IMR-90 (cell line): Measurements from ENCODE around the gene COL23A1. TPM values are rescaled to one million over a fixed set of nuclear protein-coding genes. Genes with fewer than 3 reads are reported as not detected.

Source experiments
- ATAC-seq: fragments of 200-7000 bp; cut with Tn5 transposase; 2 replicates; pipeline ENCODE4 v1.9.1; 2020; ENCODE audit warnings: low read depth, mild to moderate bottlenecking, moderate library complexity
- BruUV-seq: library from RNA; stranded (reverse); fragments of 400-500 nt; replicated peaks from 2 replicates; lab custom pipeline; 2021; lab: Mats Ljungman, UMichigan
- CTCF ChIA-PET: fragments of 300-600 bp; formaldehyde crosslinking; extraction: SDS; loops from one replicate; lab custom pipeline; 2021; ENCODE audit warnings: antibody characterized with exemption; lab: Yijun Ruan, JAX
- POLR2A ChIA-PET: fragments of 300-600 bp; sonication (Branson Sonifier 250); formaldehyde crosslinking; loops from one replicate; lab custom pipeline; 2022; ENCODE audit warnings: antibody characterized with exemption; ENCODE audit not compliant: unreplicated experiment; lab: Charles Lee
- DNase-seq: peaks from one replicate; pipeline ENCODE4 v3.0.0; 2013
- H2AFZ ChIP-seq: replicated peaks from 2 replicates; pipeline ENCODE3; 2013; ENCODE audit warnings: low read length, mild to moderate bottlenecking; ENCODE audit not compliant: poor library complexity
- H2AK5ac ChIP-seq: 2 replicates; pipeline ENCODE4 v1.6.1; 2013; ENCODE audit warnings: low read depth, low read length, inconsistent platforms
- H2AK9ac ChIP-seq: replicated peaks from 2 replicates; pipeline ENCODE3; 2013; ENCODE audit warnings: mild to moderate bottlenecking, low read depth, low read length, moderate library complexity; ENCODE audit not compliant: poor library complexity
- H2BK120ac ChIP-seq: 2 replicates; pipeline ENCODE4 v1.6.1; 2013; ENCODE audit warnings: low read depth, low read length, inconsistent platforms
- H2BK15ac ChIP-seq: 3 replicates; pipeline ENCODE4 v1.6.1; 2013; ENCODE audit warnings: low read depth, low read length, inconsistent platforms
- H2BK20ac ChIP-seq: 2 replicates; pipeline ENCODE4 v1.6.1; 2013; ENCODE audit warnings: low read depth, mild to moderate bottlenecking, inconsistent platforms, low read length, moderate library complexity
- H2BK5ac ChIP-seq: 2 replicates; pipeline ENCODE4 v1.6.1; 2013; ENCODE audit warnings: mild to moderate bottlenecking, low read depth, low read length, inconsistent platforms; ENCODE audit not compliant: poor library complexity, severe bottlenecking
- H3K14ac ChIP-seq: replicated peaks from 2 replicates; pipeline ENCODE4 v1.6.1; 2013; ENCODE audit warnings: low read depth, low read length, inconsistent platforms
- H3K18ac ChIP-seq: 2 replicates; pipeline ENCODE4 v1.6.1; 2013; ENCODE audit warnings: low read depth, low read length, control low read depth
- H3K23ac ChIP-seq: 2 replicates; pipeline ENCODE4 v1.6.1; 2013; ENCODE audit warnings: low read depth, low read length, inconsistent platforms
- H3K27ac ChIP-seq: 2 replicates; pipeline ENCODE4 v1.5.1; 2013; ENCODE audit warnings: mild to moderate bottlenecking, control low read depth, low read length; ENCODE audit not compliant: insufficient read depth
- H3K27me3 ChIP-seq: 2 replicates; pipeline ENCODE4 v1.6.1; 2013; ENCODE audit warnings: low read length; ENCODE audit not compliant: control insufficient read depth, insufficient read depth
- H3K36me3 ChIP-seq: 2 replicates; pipeline ENCODE4 v1.6.1; 2013; ENCODE audit warnings: low read length, mixed read lengths; ENCODE audit not compliant: control insufficient read depth, insufficient read depth
- H3K4ac ChIP-seq: 2 replicates; pipeline ENCODE4 v1.6.1; 2013; ENCODE audit warnings: low read depth, low read length, inconsistent platforms
- H3K4me1 ChIP-seq: 2 replicates; pipeline ENCODE4 v1.6.1; 2013; ENCODE audit warnings: low read length, mixed read lengths; ENCODE audit not compliant: control insufficient read depth, insufficient read depth
- H3K4me2 ChIP-seq: 2 replicates; pipeline ENCODE4 v1.6.1; 2013; ENCODE audit warnings: low read depth, mild to moderate bottlenecking, control low read depth, low read length, moderate library complexity
- H3K4me3 ChIP-seq: 2 replicates; pipeline ENCODE4 v1.5.1; 2013; ENCODE audit warnings: low read depth, mild to moderate bottlenecking, control low read depth, low read length, moderate library complexity; ENCODE audit not compliant: insufficient read depth
- H3K56ac ChIP-seq: 2 replicates; pipeline ENCODE4 v1.6.1; 2013; ENCODE audit warnings: low read length, inconsistent platforms; ENCODE audit not compliant: insufficient read depth; ENCODE audit errors: extremely low read depth
- H3K79me1 ChIP-seq, 2 experiments: 2 replicates each; pipeline ENCODE4 v1.6.1; 2013; ENCODE audit warnings: low read length in 2 of 2, inconsistent platforms in 1 of 2, low read depth in 1 of 2
- H3K9ac ChIP-seq: 2 replicates; pipeline ENCODE4 v1.6.1; 2013; ENCODE audit warnings: low read depth, low read length, control low read depth
- H3K9me1 ChIP-seq: 2 replicates; pipeline ENCODE4 v1.6.1; 2013; ENCODE audit warnings: low read length, inconsistent platforms; ENCODE audit not compliant: insufficient read depth
- H3K9me3 ChIP-seq: 2 replicates; pipeline ENCODE4 v1.6.1; 2013; ENCODE audit warnings: low read length; ENCODE audit not compliant: control insufficient read depth, insufficient read depth
- H4K20me1 ChIP-seq: 2 replicates; pipeline ENCODE4 v1.6.1; 2013; ENCODE audit warnings: low read length, inconsistent platforms; ENCODE audit not compliant: insufficient read depth
- H4K5ac ChIP-seq: 2 replicates; pipeline ENCODE4 v1.6.1; 2013; ENCODE audit warnings: mild to moderate bottlenecking, low read depth, low read length, control low read depth
- H4K8ac ChIP-seq, 2 experiments: 2 replicates each; pipeline ENCODE4 v1.6.1; 2013; ENCODE audit warnings: low read depth in 2 of 2, low read length in 2 of 2, control low read depth in 1 of 2, inconsistent platforms in 1 of 2
- H4K91ac ChIP-seq: 2 replicates; pipeline ENCODE4 v1.6.1; 2013; ENCODE audit warnings: low read depth, low read length, inconsistent platforms; ENCODE audit not compliant: insufficient read depth
- CTCF ChIP-seq: conservative IDR thresholded peaks from 2 replicates; pipeline ENCODE4 v1.5.1; 2012; ENCODE audit warnings: mild to moderate bottlenecking, low read depth, low read length, improper control_type of control experiment
- SMC3 ChIP-seq: fragments of 150-350 bp; IDR thresholded peaks from 2 replicates; pipeline ENCODE4 v1.6.1; 2016; ENCODE audit warnings: low read depth, mild to moderate bottlenecking, antibody characterized with exemption, low read length, moderate library complexity
- WGBS, 2 experiments: methylation state at CpG; one replicate each; pipeline versions ENCODE4 v1.1.5 to v1.1.7; 2013; ENCODE audit warnings: missing lambda C conversion rate in 2 of 2; ENCODE audit not compliant: insufficient read length in 1 of 2; ENCODE audit errors: extremely low coverage in 2 of 2; 5-methylcytosine and 5-hydroxymethylcytosine counted together
- dilution Hi-C: fragments of 300-500 bp; cut with HindIII; formaldehyde crosslinking; loops from one replicate; pipeline ENCODE4 v1.14.3; 2018; ENCODE audit warnings: low sequenced_read_pairs; ENCODE audit not compliant: unreplicated experiment
- in situ Hi-C: fragments of 300-500 bp; cut with MboI; formaldehyde crosslinking; loops from 3 replicates; pipeline ENCODE4 v1.14.3; 2019; ENCODE audit warnings: low sequenced_read_pairs, inconsistent platforms, mixed read lengths
- intact Hi-C: fragments of 100-400 bp; cut with micrococcal nuclease; formaldehyde crosslinking; loops from 2 replicates; pipeline ENCODE4 v1.10.0; 2022
- polyA plus RNA-seq, 3 experiments: library from polyadenylated mRNA; depleted of rRNA; stranded (reverse); fragments of >200 nt; gene quantifications; 2 replicates each; pipeline ENCODE4 v1.2.3, GENCODE V29; 2012; ENCODE audit warnings: low replicate concordance in 1 of 3
- total RNA-seq: library from RNA; depleted of rRNA; stranded (reverse); fragments of >200 nt; gene quantifications from 2 replicates; pipeline ENCODE4 v1.2.3, GENCODE V29; 2012

The COL23A1 gene
- total and polyA plus RNA-seq, 2 of the 4 experiments (the other 2 are of a cell fraction) = not detected

- in situ Hi-C loops = no loop called here
- no peak for ATAC-seq
- 0 out of 2 replicates have a peak, but pooled peaks cover 2% of the 10 kb centered on the region for H3K9me1 ChIP-seq
- H3K9me3 ChIP-seq = peaks cover 5% of the 10 kb centered on the region; the same call in 1 of the 2 replicates
- H3K4me1 ChIP-seq = peaks cover 3% of the 10 kb centered on the region
- intact Hi-C loops = no loop called here
- H2BK120ac ChIP-seq = no peak overlapping the region
- no peak overlapping the region for H3K9ac ChIP-seq
- no peak overlapping the region for H2BK15ac ChIP-seq
- no peak overlapping the region for H3K4ac ChIP-seq
- H3K14ac ChIP-seq = no peak overlapping the region
- H3K4me2 ChIP-seq = no peak overlapping the region
- dilution Hi-C loops = no loop called here
- no peak overlapping the region for H3K23ac ChIP-seq
- no peak overlapping the region for H2AK5ac ChIP-seq
- ChIA-PET POLR2A (no interaction called here), CTCF (interaction anchor here (0.6 to 1.2 kb wide), 3 partner anchors 9 to 104 kb away, joined by 3 read pairs; no protein-coding TSS in a partner anchor)
- peaks cover 0 to 2% of the 10 kb centered on the region in 2 experiments; a peak in 1 of 4 replicates for H3K79me1 ChIP-seq
- no peak overlapping the region for H4K5ac ChIP-seq
- peaks cover 23% of the 10 kb centered on the region; the same call in 1 of the 2 replicates for H3K27me3 ChIP-seq
- no peak overlapping the region for H3K56ac ChIP-seq
- BruUV-seq = no TSS peak
- H3K4me3 ChIP-seq = no peak overlapping the region
- H4K91ac ChIP-seq = no peak overlapping the region
- no peak for TF ChIP-seq SMC3
- peak; percentile 20; the same call in 1 of the 2 replicates for TF ChIP-seq CTCF
- H4K8ac ChIP-seq = no peak overlapping the region
- H3K18ac ChIP-seq = no peak overlapping the region
- no peak overlapping the region for H3K27ac ChIP-seq
- no peak for DNase-seq
- H2BK5ac ChIP-seq = no peak overlapping the region
- 61% methylated on average over 3 of the region's 8 CpGs; no CpG with 5 or more reads in 1 of the 2 experiments for WGBS, 2 experiments
- H2AFZ ChIP-seq = no peak overlapping the region
- no peak overlapping the region for H2BK20ac ChIP-seq
- no peaks in the 10 kb centered on the region for H4K20me1 ChIP-seq
- H2AK9ac ChIP-seq = no peak overlapping the region
- no peaks in the 10 kb centered on the region for H3K36me3 ChIP-seq
Measured at GRCh38 chr5:178196986-178197385, 393.2 kb downstream of the COL23A1 start.
